Ovary (tissue), 9 donors: ENCODE results near the gene COQ8A. TPM values are rescaled to one million over a fixed set of nuclear protein-coding genes. Genes with fewer than 3 reads are reported as not detected.

ENCODE experiments used
- DNase-seq, 5 donors: peaks; one replicate each; pipeline ENCODE4 v3.0.0-alpha.2; 2019 to 2020
- H3K27ac ChIP-seq, 2 donors: fragments of 200-600 bp; one replicate each; pipeline versions ENCODE4 v1.5.1 to v1.8.0; 2019 to 2022
- H3K27me3 ChIP-seq: fragments of 200-600 bp; one replicate; pipeline ENCODE4 v1.8.0; 2022
- H3K36me3 ChIP-seq: fragments of 200-600 bp; sonication (generic); one replicate; pipeline ENCODE4 v1.5.1; 2019
- H3K4me1 ChIP-seq: one replicate; pipeline ENCODE4 v1.8.1; 2013; ENCODE audit warnings: mild to moderate bottlenecking, moderate library complexity; ENCODE audit not compliant: insufficient read depth
- H3K4me3 ChIP-seq: fragments of 200-600 bp; sonication (generic); one replicate; pipeline ENCODE4 v1.5.1; 2017
- H3K9me3 ChIP-seq, 2 donors: fragments of 200-600 bp in 1 of 2; sonication (generic) in 1 of 2; one replicate each; pipeline versions ENCODE4 v1.5.1 to v1.8.1; 2013 to 2019; ENCODE audit warnings: mild to moderate bottlenecking in 1 of 2, moderate library complexity in 1 of 2
- CTCF ChIP-seq, 3 donors: fragments of 450-650 bp in 2 of 3; fragments of 200-600 bp in 1 of 3; IDR thresholded peaks; one replicate each; pipeline versions ENCODE4 v1.5.1 to v1.8.0; 2016 to 2022; ENCODE audit warnings: antibody characterized with exemption in 3 of 3, mild to moderate bottlenecking in 1 of 3
- EP300 ChIP-seq: sonication (generic); formaldehyde crosslinking; IDR thresholded peaks from one replicate; pipeline ENCODE4 v1.6.1; 2017; ENCODE audit warnings: antibody characterized with exemption
- POLR2A ChIP-seq: fragments of 450-650 bp; IDR thresholded peaks from one replicate; pipeline ENCODE4 v1.6.1; 2017; ENCODE audit warnings: antibody characterized with exemption, mild to moderate bottlenecking, moderate library complexity
- WGBS, 3 donors: extraction: QIAGEN DNeasy Blood & Tissue Kit in 1 of 3; methylation state at CpG; one replicate each; pipeline versions ENCODE4 v1.1.5 to v1.1.7; 2013 to 2017; 5-methylcytosine and 5-hydroxymethylcytosine counted together
- intact Hi-C, 4 donors: fragments of 100-400 bp; cut with DNase I; formaldehyde crosslinking; loops; one replicate each; pipeline versions ENCODE4 v1.11.0 to v1.15.1; 2022 to 2023
- polyA plus RNA-seq, 2 donors: library from polyadenylated mRNA; stranded (reverse); fragments of 200-250 nt in 1 of 2; fragments of 350-450 nt in 1 of 2; fragmentation: Illumina TruSeq in 1 of 2; extraction: RNeasy Lipid Tissue Mini Kit (QIAGEN cat#74804) in 1 of 2; gene quantifications; one replicate each; pipeline ENCODE4 v1.2.3, GENCODE V29; 2013 to 2014
- total RNA-seq, 7 donors: library from RNA; depleted of rRNA in 2 of 7; stranded (reverse); fragments of >200 nt in 2 of 7; fragmentation: NEBNext Ultra II Directional in 3 of 7; extraction: Animal tissue kit (Norgen Biotek cat#: 25700) in 3 of 7; gene quantifications; one replicate each; pipeline versions ENCODE4 v1.1.0 to v1.2.4, GENCODE V29; 2016 to 2023
- donor health status: DM: no; HTN: no; CAD: no; lungs with moderate emphysema.
- donor health status: DM: no; HTN: no; CAD: no.
- donor health status: Bipolar disorder and iron deficiency.
- donor health status: DM: yes; HTN: yes; CAD: no.
- donor health status: DM: no; HTN: no; CAD: no.
- donor health status: DM: yes; HTN: yes; CAD: no.

Gene COQ8A
- total and polyA plus RNA-seq, 9 donors: 37.4 to 101 (median 61.2) TPM

GRCh38 chr1:226980122-226980560, 40.0 kb downstream of the COQ8A start:
- Histone ChIP-seq H3K27me3 (no peaks in the 10 kb centered on the region), H3K36me3 (no peaks in the 10 kb centered on the region), H3K4me1 (peaks cover 3% of the 10 kb centered on the region), H3K9me3 (no peaks in the 10 kb centered on the region), H3K27ac (peak overlapping the region in 1 of 2 donors; percentile 54), H3K4me3 (no peak overlapping the region)
- peak in 1 of 5 donors; percentile 31 for DNase-seq
- intact Hi-C loops: no loop called here
- 94 to 100% (median 97%) methylated on average over 3 to 4 of the region's 4 CpGs for WGBS, 3 donors
- TF ChIP-seq CTCF (IDR thresholded peaks at IDR 0.05) (no peak), EP300 (no peak), POLR2A (no peak)

GRCh38 chr1:226980565-226981385, 40.7 kb downstream of the COQ8A start:
- intact Hi-C loops: no loop called here
- 78 to 90% (median 90%) methylated on average over 26 of the region's 26 CpGs for WGBS, 3 donors
- DNase-seq: peak in 2 of 5 donors; percentile 27 to 42
- Histone ChIP-seq H3K27ac (peak overlapping the region in 1 of 2 donors; percentile 54), H3K4me3 (no peak overlapping the region), H3K9me3 (no peaks in the 10 kb centered on the region), H3K36me3 (no peaks in the 10 kb centered on the region), H3K27me3 (no peaks in the 10 kb centered on the region), H3K4me1 (no peaks in the 10 kb centered on the region)
- TF ChIP-seq CTCF (IDR thresholded peaks at IDR 0.05): no peak
- no peak for TF ChIP-seq POLR2A
- TF ChIP-seq EP300: no peak

- TF ChIP-seq CTCF (IDR thresholded peaks at IDR 0.05) (no peak), POLR2A (no peak), EP300 (no peak)
- WGBS, 3 donors: 81 to 97% (median 95%) methylated on average over 9 to 12 of the region's 12 CpGs
- Histone ChIP-seq H3K4me3 (no peak overlapping the region), H3K27me3 (no peaks in the 10 kb centered on the region), H3K9me3 (no peaks in the 10 kb centered on the region), H3K27ac (no peak overlapping the region), H3K4me1 (no peaks in the 10 kb centered on the region), H3K36me3 (no peaks in the 10 kb centered on the region)
- intact Hi-C loops: no loop called here
- DNase-seq: no peak
Measured at GRCh38 chr1:226981386-226981817, 41.3 kb downstream of the COQ8A start.

GRCh38 chr1:226981838-226982237, 41.7 kb downstream of the COQ8A start:
- TF ChIP-seq CTCF (IDR thresholded peaks at IDR 0.05) (no peak), POLR2A (no peak), EP300 (no peak)
- H3K9me3 ChIP-seq: no peaks in the 10 kb centered on the region
- no peaks in the 10 kb centered on the region for H3K4me1 ChIP-seq
- no peaks in the 10 kb centered on the region for H3K27me3 ChIP-seq
- intact Hi-C loops: no loop called here
- no peak for DNase-seq
- H3K36me3 ChIP-seq: no peaks in the 10 kb centered on the region
- no peak overlapping the region for H3K27ac ChIP-seq
- H3K4me3 ChIP-seq: no peak overlapping the region
- 86 to 87% (median 87%) methylated on average over 18 of the region's 18 CpGs for WGBS, 3 donors
